Activated CD4-positive, alpha-beta T cell treated with anti-CD3 and anti-CD28 coated beads, Interleukin-2, amount 10 ng/mL, durations not matched to agents 24 days and 14 days (primary cell): ENCODE data around the gene PLPPR4. TPM values are rescaled to one million over a fixed set of nuclear protein-coding genes. Genes with fewer than 3 reads are reported as not detected.
"Not testable (repeated sequence)": the region's sequence is repeated elsewhere in the genome, so short reads cannot be mapped to it uniquely, and the experiment has no call there.

ENCODE experiments used
- DNase-seq: peaks from one replicate; pipeline ENCODE4 v3.0.0; 2022
- H3K27ac Mint-ChIP-seq: one replicate; pipeline ENCODE4 v1.8.0; 2022; ENCODE audit warnings: mild to moderate bottlenecking, mixed read lengths
- H3K27me3 Mint-ChIP-seq: one replicate; pipeline ENCODE4 v1.8.0; 2022; ENCODE audit warnings: mixed read lengths
- H3K36me3 Mint-ChIP-seq: one replicate; pipeline ENCODE4 v1.8.0; 2022; ENCODE audit warnings: low read depth, mild to moderate bottlenecking, mixed read lengths
- H3K4me1 Mint-ChIP-seq: one replicate; pipeline ENCODE4 v1.8.0; 2021; ENCODE audit warnings: mixed read lengths
- H3K4me3 Mint-ChIP-seq: one replicate; pipeline ENCODE4 v1.8.0; 2022; ENCODE audit warnings: mild to moderate bottlenecking, moderate library complexity, mixed read lengths
- H3K9me3 Mint-ChIP-seq: one replicate; pipeline ENCODE4 v1.8.0; 2021; ENCODE audit warnings: mixed read lengths
- intact Hi-C: fragments of 100-400 bp; cut with micrococcal nuclease; formaldehyde crosslinking; loops from one replicate; pipeline ENCODE4 v1.15.1; 2023
- total RNA-seq: library from RNA; stranded (reverse); gene quantifications from 2 replicates; pipeline ENCODE4 v1.2.3, GENCODE V29; 2022

Gene PLPPR4
- total RNA-seq, 1 donor from 2014 or later, result not detected

DNA sequence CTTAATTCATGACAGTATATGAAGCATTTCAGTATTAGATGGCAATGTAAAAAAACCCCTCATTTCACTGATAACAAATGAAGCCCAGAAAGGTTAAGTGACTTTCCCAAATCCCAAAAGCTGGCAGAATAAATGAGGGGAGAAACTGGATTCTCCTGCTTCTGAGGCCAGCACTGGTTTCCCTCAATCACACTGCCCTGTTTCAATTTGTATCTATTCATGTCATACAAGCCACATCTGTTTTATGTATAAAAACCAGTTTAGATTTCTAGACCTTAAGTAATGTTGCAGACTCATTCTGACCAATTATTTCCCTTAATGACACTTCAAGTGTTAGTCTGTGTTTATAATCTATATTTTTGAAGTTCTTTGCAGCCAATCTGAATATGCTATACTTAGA, 16.8 kb downstream of the PLPPR4 start:
- H3K27me3 Mint-ChIP-seq, result no peaks in the 10 kb centered on the region
- no peaks in the 10 kb centered on the region for H3K36me3 Mint-ChIP-seq
- no peak overlapping the region for H3K27ac Mint-ChIP-seq
- DNase-seq, result no peak
- intact Hi-C loops, result no loop called here
- no peak overlapping the region for H3K4me3 Mint-ChIP-seq
- no peaks in the 10 kb centered on the region for H3K4me1 Mint-ChIP-seq
- H3K9me3 Mint-ChIP-seq, result no peaks in the 10 kb centered on the region

DNA sequence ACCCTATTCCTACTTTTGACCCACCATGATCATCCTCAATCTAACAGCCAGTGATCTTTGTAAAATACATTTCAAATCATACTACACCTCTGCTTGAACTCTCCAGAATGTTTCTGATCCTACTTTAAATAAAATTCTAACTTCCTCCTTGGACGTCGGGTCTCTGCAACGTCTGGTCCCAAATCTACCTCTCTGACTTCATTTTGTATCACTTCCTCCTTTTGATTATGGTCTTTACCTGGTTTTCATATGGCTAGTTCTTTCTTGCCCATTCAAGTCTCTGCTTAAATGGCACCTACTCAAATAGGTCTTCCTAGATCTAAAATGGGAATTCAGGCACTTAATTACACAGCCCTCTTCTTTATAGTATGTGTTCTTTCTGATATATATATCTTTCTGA, 18.2 kb downstream of the PLPPR4 start:
- no peak overlapping the region for H3K27ac Mint-ChIP-seq
- no peaks in the 10 kb centered on the region for H3K36me3 Mint-ChIP-seq
- H3K9me3 Mint-ChIP-seq, result no peaks in the 10 kb centered on the region
- intact Hi-C loops, result no loop called here
- no peaks in the 10 kb centered on the region for H3K4me1 Mint-ChIP-seq
- H3K4me3 Mint-ChIP-seq, result no peak overlapping the region
- no peaks in the 10 kb centered on the region for H3K27me3 Mint-ChIP-seq
- DNase-seq, result no peak

DNA sequence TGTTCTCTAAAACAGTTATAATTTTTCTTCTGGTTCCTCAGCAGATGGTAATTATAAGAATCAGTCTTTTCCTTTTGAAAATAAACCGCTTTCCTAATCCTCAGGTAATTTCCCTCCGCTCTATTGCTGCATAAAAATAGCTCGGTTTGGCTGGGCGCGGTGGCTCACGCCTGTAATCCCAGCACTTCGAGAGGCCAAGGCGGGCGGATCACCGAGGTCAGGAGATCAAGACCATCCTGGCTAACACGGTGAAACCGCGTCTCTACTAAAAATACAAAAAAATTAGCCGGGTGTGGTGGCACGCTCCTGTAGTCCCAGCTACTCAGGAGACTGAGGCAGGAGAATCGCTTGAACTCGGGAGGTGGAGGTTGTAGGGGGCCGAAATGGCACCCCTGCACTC, 19.2 kb downstream of the PLPPR4 start:
- DNase-seq, intact Hi-C loops, H3K9me3 Mint-ChIP-seq, H3K27me3 Mint-ChIP-seq, H3K36me3 Mint-ChIP-seq, H3K4me3 Mint-ChIP-seq, H3K4me1 Mint-ChIP-seq, H3K27ac Mint-ChIP-seq: not testable (repeated sequence)

- Mint-ChIP-seq H3K4me1 (no peaks in the 10 kb centered on the region), H3K36me3 (no peaks in the 10 kb centered on the region), H3K27ac (no peak overlapping the region), H3K27me3 (no peaks in the 10 kb centered on the region), H3K9me3 (no peaks in the 10 kb centered on the region), H3K4me3 (no peak overlapping the region)
- DNase-seq, result no peak
- intact Hi-C loops, result no loop called here
Measured at GRCh38 chr1:99292886-99293285, 28.6 kb downstream of the PLPPR4 start.

- H3K4me3 Mint-ChIP-seq, result no peak overlapping the region
- H3K4me1 Mint-ChIP-seq, result no peaks in the 10 kb centered on the region
- H3K36me3 Mint-ChIP-seq, result no peaks in the 10 kb centered on the region
- no peaks in the 10 kb centered on the region for H3K9me3 Mint-ChIP-seq
- H3K27me3 Mint-ChIP-seq, result no peaks in the 10 kb centered on the region
- intact Hi-C loops, result no loop called here
- H3K27ac Mint-ChIP-seq, result no peak overlapping the region
- DNase-seq, result no peak
Measured at GRCh38 chr1:99297923-99298322, 33.6 kb downstream of the PLPPR4 start.

GRCh38 chr1:99304725-99305282, 40.5 kb downstream of the PLPPR4 start:
- intact Hi-C loops, result no loop called here
- no peaks in the 10 kb centered on the region for H3K4me1 Mint-ChIP-seq
- no peaks in the 10 kb centered on the region for H3K36me3 Mint-ChIP-seq
- no peak overlapping the region for H3K27ac Mint-ChIP-seq
- no peaks in the 10 kb centered on the region for H3K27me3 Mint-ChIP-seq
- H3K4me3 Mint-ChIP-seq, result no peak overlapping the region
- H3K9me3 Mint-ChIP-seq, result no peaks in the 10 kb centered on the region
- no peak for DNase-seq

- DNase-seq, result no peak
- Mint-ChIP-seq H3K4me3 (no peak overlapping the region), H3K27ac (no peak overlapping the region), H3K9me3 (no peaks in the 10 kb centered on the region), H3K27me3 (no peaks in the 10 kb centered on the region), H3K36me3 (no peaks in the 10 kb centered on the region), H3K4me1 (no peaks in the 10 kb centered on the region)
- intact Hi-C loops, result no loop called here
Measured at GRCh38 chr1:99305626-99306025, 41.3 kb downstream of the PLPPR4 start.

DNA sequence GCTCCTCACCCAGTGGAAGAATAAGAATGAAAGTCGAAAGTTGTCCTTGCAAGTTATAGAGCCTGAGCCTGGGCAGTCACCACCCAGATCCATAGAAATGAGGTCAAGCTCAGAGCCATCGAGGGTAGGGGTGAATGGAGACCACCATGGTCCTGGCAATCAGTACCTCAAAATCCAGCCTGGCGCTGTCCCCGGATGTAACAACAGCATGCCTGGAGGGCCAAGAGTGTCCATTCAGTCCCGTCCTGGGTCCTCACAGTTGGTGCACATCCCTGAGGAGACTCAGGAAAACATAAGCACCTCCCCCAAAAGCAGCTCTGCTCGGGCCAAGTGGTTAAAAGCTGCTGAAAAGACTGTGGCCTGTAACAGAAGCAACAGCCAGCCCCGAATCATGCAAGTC, 41.8 kb downstream of the PLPPR4 start:
- no peaks in the 10 kb centered on the region for H3K4me1 Mint-ChIP-seq
- H3K27ac Mint-ChIP-seq, result no peak overlapping the region
- no peaks in the 10 kb centered on the region for H3K9me3 Mint-ChIP-seq
- intact Hi-C loops, result no loop called here
- no peaks in the 10 kb centered on the region for H3K36me3 Mint-ChIP-seq
- DNase-seq, result no peak
- H3K4me3 Mint-ChIP-seq, result no peak overlapping the region
- no peaks in the 10 kb centered on the region for H3K27me3 Mint-ChIP-seq

DNA sequence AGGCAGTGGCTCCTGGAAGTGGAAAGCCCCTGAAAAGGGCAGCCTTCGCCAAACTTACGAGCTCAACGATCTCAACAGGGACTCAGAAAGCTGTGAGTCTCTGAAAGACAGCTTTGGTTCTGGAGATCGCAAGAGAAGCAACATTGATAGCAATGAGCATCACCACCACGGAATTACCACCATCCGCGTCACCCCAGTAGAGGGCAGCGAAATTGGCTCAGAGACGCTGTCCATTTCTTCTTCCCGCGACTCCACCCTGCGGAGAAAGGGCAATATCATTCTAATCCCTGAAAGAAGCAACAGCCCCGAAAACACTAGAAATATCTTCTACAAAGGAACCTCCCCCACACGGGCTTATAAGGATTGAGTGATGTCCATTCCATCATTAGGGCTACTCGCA, 42.4 kb downstream of the PLPPR4 start:
- H3K27ac Mint-ChIP-seq, result no peak overlapping the region
- H3K9me3 Mint-ChIP-seq, result no peaks in the 10 kb centered on the region
- no peak overlapping the region for H3K4me3 Mint-ChIP-seq
- no peaks in the 10 kb centered on the region for H3K36me3 Mint-ChIP-seq
- H3K27me3 Mint-ChIP-seq, result no peaks in the 10 kb centered on the region
- H3K4me1 Mint-ChIP-seq, result no peaks in the 10 kb centered on the region
- intact Hi-C loops, result no loop called here
- DNase-seq, result no peak

- H3K36me3 Mint-ChIP-seq, result no peaks in the 10 kb centered on the region
- no peaks in the 10 kb centered on the region for H3K27me3 Mint-ChIP-seq
- intact Hi-C loops, result no loop called here
- no peak for DNase-seq
- H3K9me3 Mint-ChIP-seq, result no peaks in the 10 kb centered on the region
- no peak overlapping the region for H3K4me3 Mint-ChIP-seq
- H3K4me1 Mint-ChIP-seq, result no peaks in the 10 kb centered on the region
- H3K27ac Mint-ChIP-seq, result no peak overlapping the region
Measured at GRCh38 chr1:99315305-99315704, 51.0 kb downstream of the PLPPR4 start.

DNA sequence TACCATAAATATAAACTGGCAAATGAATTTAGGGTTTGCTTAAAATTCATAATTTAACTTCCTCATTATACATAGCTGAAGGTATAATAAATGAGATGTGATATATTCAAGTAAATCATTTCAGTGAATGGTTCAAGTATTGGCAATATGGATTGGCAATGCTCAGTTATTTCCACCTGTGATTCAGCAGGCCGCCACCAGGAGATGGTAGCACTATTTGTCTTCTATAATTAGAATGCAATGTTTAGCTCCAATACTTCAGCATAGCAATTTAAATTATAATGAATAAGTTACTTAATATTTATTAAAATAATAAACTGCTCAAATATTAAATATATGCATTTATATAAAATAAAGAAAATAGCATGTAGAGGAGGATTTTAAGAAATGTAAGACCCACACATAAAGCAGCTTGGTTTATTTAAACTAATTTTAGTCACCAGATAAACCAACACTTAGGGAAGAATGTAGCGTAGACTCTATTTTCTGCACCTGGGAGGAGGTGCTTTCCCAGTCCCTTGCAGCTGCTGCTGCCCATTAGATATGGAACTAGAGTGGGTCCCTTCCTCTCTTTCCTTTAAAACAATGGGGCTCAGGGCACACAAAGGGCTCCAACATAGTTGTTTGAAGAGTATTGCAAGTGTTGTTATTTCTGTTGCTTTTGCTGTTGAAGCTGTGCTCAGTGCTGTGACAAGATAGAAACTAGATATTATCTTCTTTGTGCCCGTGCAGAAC, 62.1 kb downstream of the PLPPR4 start:
- Mint-ChIP-seq H3K27ac (no peak overlapping the region), H3K4me3 (no peak overlapping the region), H3K4me1 (no peaks in the 10 kb centered on the region), H3K27me3 (no peaks in the 10 kb centered on the region), H3K36me3 (no peaks in the 10 kb centered on the region), H3K9me3 (no peaks in the 10 kb centered on the region)
- intact Hi-C loops, result no loop called here
- DNase-seq, result no peak

- Mint-ChIP-seq H3K27me3 (no peaks in the 10 kb centered on the region), H3K9me3 (no peaks in the 10 kb centered on the region), H3K4me3 (no peak overlapping the region), H3K27ac (no peak overlapping the region), H3K36me3 (no peaks in the 10 kb centered on the region), H3K4me1 (no peaks in the 10 kb centered on the region)
- intact Hi-C loops, result no loop called here
- no peak for DNase-seq
Measured at GRCh38 chr1:99327357-99327756, 63.1 kb downstream of the PLPPR4 start.

DNA sequence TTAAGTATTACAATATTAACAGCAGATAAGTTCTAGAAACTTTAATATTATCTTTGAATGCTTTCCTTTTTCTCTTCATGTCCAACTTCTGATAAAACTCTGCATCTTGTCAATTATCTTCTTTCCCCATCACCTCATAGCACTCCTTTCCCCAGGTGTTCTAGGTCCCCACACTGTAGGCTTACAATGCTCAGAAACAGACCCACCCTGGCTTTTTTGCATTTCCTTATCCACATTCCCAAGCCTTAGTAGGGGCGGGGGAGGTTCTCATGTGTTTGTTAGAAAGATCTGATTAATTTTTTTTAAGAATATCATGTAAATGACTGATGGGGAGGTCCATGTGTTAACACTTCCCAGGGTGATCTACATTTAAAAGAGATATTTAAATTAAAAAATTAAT, 63.9 kb downstream of the PLPPR4 start:
- Mint-ChIP-seq H3K4me3 (no peak overlapping the region), H3K27ac (no peak overlapping the region), H3K9me3 (no peaks in the 10 kb centered on the region), H3K27me3 (no peaks in the 10 kb centered on the region), H3K4me1 (no peaks in the 10 kb centered on the region), H3K36me3 (no peaks in the 10 kb centered on the region)
- DNase-seq, result no peak
- intact Hi-C loops, result no loop called here

DNA sequence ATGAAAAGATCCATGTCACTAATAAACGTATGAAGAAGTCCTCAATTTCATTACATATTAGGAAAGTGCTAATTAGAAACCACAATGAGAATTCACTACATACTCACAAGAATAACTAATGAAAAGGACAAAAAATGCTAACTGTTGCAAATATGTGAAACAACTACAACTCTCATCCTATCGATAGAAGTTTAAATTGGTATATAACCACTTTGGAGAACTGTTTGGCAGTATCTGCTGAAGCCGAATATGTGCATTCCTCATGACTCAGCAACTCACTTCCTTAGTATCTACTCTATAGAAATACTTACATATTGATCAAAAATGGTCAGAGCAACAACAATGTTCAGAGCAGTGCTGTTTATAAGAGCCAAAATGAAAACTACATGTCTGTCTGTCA, 66.8 kb downstream of the PLPPR4 start:
- Mint-ChIP-seq H3K4me3 (no peak overlapping the region), H3K4me1 (no peaks in the 10 kb centered on the region), H3K9me3 (no peaks in the 10 kb centered on the region), H3K27me3 (no peaks in the 10 kb centered on the region), H3K36me3 (no peaks in the 10 kb centered on the region), H3K27ac (no peak overlapping the region)
- intact Hi-C loops, result no loop called here
- DNase-seq, result no peak

DNA sequence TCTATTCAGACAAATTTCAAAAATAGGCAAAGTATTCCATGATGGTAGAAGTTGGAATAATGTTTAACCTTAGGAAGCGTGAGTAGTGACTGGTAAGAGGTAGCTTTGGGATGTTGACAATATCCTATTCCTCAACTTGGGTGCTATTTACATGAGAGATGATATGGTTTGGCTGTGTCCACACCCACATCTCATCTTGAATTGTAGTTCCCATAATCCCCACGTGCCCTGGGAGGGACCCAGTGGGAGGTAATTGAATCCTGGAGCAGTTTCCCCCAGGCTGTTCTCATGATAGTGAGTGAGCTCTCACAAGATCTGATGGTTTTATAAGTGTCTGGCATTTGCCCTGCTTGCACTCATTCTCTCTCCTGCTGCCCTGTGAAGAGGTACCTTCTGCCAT, 67.3 kb downstream of the PLPPR4 start:
- Mint-ChIP-seq H3K4me3 (no peak overlapping the region), H3K9me3 (no peaks in the 10 kb centered on the region), H3K27ac (no peak overlapping the region), H3K36me3 (no peaks in the 10 kb centered on the region), H3K27me3 (no peaks in the 10 kb centered on the region), H3K4me1 (no peaks in the 10 kb centered on the region)
- intact Hi-C loops, result no loop called here
- no peak for DNase-seq
